Kidney glomerular epithelial cell (primary cell): ENCODE data around the gene HMCES.
"Not testable (repeated sequence)": the region's sequence is repeated elsewhere in the genome, so short reads cannot be mapped to it uniquely, and the experiment has no call there.

Experiments
- DNase-seq: peaks from one replicate; lab custom pipeline; 2025; lab: John Stamatoyannopoulos, UW

The HMCES gene

DNA sequence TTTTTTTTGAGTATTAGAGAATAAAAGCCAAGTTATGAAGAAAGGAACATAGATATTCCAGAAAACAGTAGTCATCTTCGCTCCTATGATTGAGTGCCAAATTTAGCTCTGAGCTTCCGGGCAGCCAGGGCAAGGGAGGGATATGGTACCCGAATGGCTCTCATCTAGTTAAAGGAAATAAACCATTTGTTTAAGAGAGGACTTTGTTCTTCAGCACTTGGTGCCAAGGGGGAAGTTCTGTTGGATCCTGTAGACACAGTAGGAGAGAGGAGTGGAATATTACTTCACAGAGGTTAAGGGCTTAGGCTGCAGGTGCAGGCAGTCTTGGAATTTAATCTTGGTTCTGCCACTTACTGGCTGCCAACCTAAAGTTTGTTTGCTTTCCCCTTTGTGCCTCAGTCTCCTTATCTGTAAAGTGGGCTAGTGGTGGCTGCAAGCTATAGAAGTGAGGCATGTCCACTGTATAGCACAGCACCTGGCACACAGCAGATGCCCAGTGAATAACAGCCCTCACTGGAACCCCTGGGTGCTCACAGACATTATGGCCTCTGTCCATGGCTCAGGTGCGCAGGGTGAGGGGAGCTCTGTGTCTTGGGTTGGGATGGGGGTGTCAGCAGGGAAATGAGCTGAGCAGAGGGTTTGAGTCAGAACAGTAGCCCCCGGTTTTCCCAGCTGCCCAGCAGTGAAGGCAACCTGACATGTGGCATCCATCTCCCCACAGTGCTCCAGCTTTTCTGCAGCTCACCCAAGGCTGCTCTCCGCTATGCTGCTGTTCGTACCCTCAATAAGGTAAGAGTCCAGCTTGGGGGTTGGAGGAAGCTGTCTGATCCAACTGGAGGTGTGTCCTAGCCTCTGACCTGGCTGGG, 18.8 kb upstream of the HMCES start:
- no peak for DNase-seq

DNA sequence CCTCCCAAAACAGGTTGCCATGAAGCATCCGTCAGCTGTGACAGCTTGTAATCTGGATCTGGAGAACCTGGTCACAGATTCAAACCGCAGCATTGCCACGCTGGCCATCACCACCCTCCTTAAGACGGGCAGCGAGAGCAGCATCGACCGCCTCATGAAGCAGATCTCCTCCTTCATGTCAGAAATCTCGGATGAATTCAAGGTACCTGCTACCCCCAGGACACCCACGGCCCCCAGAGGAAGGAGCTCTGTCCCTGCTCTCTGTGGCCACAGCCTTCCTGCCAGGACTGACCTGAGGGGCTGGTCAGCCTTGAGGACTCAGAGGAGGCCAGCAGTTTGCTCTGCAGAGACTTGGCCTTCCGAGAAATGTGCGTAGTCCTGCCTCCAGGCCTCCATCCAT, 18.1 kb upstream of the HMCES start:
- DNase-seq: no peak

DNA sequence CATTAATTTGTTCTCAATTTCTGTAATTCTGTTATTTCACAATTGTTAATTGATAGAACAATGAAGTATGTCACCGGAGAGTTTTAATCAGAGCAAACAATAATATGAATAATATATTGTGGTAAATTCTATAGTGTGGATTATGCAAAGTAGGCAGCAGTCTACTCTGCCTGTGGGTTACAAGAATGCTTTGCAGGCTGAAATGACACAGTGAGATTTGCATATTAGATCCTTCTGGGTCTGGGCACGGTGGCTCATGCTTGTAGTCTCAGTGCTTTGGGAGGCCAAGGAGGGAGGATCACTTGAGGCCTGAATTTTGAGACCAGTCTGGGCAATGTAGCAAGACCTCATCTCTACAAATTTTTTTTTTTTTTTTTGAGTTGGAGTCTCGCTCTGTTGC, 16.8 kb upstream of the HMCES start:
- DNase-seq: no peak

DNA sequence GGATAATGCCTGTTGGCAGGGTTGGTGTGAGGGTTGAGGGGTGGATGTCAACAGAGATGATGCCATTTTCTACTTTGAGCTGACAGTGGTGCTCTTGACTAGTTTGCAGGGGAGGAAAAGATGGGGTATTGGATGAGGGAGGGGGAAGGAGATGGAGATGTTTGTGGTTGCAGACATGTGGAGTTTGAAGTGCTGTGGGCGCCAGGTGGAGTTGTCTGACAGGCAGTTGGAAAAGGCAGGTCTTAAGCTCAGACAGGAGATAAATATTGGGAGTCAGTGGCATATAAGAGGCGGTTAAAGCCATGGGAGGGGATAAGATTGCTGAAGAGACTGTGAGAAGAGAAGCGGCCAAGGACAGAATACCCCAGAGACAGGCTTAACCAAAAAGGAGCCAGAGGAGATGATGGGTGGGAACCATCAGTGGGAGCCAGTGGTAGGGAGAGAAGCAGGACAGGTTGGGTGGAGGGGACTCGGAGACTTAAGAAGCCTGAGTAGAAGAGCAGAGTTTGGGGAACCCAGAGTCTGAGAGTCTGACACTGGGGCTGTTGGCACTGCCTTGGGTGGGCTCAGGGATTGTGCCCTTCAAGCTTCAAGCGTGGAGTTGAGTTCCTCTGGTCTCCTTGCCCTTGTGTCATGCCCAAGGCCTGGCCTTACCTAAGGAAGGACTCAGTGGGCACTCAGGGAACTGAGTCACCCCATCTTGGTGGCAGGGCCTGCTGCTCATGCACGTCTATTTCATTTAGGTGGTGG, 15.3 kb upstream of the HMCES start:
- no peak for DNase-seq

DNA sequence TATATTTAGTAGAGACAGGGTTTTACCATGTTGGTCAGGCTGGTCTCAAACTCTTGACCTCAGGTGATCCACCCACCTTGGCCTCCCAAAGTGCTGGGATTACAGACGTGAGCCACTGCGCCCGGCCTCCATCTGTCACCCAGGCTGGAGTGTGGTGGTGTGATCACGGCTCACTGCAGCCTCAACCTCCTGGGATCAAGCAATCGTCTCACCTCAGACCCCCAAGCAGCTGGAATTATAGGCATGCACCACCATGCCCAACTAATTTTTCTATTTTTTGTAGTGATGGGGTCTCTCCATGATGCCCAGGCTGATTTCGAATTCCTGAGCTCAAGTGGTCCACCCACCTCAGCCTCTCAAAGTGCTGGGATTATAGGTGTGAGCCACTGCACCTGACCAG, 13.7 kb upstream of the HMCES start:
- not testable (repeated sequence) for DNase-seq

DNA sequence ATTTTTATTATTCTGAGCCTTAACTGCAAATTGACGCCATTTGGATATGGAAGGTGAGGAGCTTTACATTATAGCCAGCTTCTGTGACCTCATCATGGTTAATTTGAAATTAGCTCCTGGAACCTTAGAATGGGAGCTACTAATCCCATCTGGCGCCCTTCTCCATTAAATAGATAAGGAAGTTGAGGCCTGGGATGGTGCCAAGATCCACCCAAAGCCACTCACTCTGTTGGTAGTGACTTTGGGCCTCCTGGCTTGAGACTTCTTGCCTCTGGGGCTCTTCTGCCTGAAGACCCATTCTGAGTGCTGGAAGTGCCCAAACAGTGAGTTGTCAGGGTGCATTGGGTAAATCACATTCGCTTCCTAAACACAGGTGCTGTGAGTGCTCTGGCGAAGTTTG, 12.0 kb upstream of the HMCES start:
- no peak for DNase-seq

DNA sequence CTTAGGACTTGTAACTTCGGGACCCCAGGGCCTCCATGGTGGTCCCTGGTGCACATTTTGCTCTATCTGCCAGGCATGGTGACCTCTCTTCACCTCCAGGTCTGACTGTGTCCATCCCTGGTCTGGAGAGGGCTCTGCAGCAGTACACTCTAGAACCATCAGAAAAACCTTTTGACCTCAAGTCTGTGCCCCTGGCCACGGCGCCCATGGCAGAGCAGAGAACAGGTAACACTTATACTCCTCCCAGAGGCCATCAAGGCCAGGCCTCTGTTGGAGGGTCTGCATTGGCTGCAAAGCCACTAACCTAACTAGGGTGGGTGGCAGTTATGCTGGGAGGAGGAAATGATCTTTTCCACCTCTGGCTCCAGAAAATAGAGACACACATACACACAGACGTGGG, 10.3 kb upstream of the HMCES start:
- no peak for DNase-seq

DNA sequence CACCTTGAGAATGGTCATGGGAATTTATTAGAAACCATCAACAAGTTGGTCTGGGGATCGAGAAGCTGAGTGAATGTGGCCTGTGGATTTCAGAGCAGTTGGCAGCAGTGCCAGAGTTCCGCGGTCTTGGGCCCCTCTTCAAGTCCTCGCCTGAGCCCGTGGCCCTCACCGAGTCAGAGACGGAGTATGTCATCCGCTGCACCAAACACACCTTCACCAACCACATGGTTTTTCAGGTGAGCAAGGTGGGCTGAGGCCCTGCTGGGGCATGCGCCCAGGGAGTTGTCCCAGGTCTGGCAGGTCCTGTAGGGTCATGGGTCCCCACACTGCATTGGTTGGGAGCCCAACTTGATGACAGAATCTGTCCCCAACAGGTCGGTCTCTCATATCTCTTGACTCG, 7.0 kb upstream of the HMCES start:
- no peak for DNase-seq

DNA sequence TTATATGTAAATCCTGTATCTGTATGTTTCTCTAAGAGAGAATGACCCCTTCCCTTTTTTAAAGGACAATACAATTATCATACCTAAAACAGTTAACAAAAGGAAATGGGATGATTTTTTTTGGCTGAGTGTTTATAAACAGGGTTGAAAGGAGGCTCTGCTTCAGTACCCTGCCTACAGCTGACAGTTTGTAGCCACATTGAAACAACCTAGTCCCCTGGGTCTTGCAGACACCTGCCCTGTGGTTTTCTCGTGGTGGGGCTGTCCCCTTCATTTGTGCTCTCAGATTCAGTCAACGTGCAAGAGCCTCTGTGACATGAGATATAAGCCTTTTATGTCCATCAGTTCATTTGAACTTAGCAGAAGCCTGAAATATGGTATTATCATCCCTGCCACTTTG, 2.3 kb upstream of the HMCES start:
- DNase-seq: no peak

DNA sequence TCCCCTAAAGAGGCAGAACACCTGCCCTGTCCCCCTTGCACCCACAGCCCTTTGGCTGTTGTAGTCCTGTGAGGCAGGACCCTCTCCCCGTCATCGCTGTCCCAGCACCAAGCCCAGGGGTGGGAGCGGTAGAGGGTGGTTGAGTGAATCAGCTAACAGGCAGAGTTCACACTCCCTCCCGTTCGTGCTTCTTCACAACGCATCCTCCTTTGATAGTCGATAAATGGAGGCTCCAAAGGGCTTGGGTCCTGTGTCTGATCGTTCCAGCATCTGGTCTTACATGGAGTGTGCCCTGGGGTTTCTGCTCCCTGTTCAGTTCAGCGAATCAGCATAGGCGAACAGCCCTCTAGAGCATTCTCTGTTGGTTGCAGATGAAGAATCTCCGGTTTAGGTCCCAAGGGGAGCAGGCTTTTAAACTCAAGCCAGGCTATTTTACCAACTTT, 820 bp upstream of the HMCES start:
- no peak for DNase-seq

DNA sequence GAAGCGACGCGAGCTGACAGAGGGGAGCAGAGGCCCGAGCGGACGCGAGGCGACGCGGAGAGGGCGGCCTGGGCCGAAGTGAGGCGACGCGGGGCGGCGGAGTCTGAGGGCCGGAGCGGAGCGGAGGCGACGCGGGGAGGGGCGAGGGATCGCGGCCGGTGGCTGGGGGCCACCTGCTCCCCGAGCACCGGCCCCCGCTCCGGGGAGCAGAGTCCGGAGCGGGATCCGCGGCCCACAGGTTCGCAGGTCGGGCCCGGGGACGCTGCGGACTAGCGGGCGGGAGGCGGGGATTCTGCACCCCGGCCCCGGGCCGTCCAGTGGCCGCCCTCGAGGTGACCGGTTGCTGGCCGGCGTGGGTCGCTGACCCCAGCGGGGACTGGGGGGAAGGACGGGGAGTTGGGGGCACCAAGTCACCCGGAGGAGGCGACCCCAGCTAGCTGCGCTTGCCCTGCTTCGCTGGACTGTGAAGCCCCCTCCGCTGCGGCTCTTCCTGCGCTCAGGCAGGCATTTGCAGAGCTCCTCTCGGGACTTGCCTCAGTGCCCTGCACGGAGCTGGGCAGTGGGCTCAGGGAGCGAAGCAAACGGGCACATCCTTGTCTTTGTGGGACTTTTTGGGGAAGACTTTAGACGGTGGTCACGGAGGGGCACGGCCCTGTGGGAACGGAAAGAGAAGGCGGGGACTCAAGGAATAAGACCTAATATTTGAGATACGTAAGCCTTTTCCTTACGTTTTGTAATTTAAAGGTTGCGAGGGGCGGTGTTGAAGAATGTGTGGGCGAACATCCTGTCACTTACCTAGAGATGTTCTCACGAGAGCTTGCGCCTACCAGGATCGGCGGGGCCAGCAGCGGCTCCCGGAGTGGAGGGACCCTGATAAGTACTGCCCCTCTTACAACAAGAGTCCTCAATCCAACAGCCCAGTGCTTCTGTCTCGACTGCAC, 566 bp downstream of the HMCES start:
- peak; percentile 53 for DNase-seq

DNA sequence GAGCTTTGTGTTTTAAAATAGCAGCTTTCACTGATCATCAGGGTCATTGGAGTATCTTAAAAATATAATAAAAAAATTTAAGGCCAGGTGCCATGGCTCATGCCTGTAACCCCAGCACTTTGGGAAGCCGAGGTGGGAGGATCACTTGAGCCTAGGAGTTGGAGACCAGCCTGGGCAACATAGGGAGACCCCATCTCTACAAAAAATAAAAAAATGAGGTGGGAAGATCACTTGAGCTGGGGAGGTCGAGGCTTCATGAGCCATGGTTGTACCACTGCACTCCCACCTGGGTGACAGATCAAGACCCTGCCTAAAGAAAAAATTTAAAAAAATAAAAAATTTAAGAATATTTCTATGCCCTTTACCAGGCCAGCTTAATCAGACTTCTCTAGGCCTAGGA, 1.5 kb downstream of the HMCES start:
- DNase-seq: no peak

DNA sequence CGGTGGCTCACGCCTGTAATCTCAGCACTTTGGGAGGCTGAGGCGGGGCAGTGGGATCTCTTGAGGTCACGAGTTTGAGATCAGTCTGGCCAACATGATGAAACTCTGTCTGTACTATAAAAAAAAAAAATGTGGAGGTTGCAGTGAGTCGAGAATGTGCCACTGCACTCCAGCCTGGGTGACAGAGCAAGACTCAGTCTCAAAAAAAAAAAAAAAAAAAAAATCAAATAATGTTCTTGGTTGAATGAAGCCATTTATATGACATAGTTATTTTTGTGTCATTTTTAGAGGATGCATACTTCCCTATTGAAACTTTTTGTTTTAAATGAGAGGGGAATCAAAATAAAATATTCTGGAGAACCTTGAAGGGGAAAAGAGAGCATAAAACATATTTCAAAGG, 3.1 kb downstream of the HMCES start:
- no peak for DNase-seq

DNA sequence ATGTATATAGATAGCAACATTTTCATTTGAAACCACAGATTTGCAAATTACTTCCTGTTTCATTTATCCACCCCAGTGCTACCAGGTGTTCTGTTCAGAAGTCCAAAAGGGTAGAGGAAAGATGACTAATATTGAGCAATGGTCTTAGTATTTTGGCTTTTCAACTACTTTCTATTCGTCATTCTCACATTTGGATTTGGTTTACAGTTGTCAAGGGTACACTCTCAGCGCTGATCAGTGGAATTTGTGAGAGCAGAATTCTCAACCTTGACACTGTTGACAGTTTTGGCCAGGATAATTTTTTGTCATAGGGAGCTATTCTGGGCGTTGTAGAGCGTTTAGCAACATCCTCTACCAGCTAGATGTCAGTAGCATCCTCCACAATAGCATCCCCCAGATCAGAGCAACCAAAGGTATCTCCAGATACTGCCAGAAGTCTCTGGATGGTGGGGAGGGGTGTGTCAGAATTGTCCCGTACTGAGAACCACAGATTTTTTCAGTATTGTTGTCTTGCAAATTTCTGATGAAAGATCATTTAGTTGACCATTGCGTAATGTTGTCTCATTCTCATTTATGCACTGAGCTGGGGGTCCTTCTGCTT, 4.2 kb downstream of the HMCES start:
- DNase-seq: no peak

DNA sequence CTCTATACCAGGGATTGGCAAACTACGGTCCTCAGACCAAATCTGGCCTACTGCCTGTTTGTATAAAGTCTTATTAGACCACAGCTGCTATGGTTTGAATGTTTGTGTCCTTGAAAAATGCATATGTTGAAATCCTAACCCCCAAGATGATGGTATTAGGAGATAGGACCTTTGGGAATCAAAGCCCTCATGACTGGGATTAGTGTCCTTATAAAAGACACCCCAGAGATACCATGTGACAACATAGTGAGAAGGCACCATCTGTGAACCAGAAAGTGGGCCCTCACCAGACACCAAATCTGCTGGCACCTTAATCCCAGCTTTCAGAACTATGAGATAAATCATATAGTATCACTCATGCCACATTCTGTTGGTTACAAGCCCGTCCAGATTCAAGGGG, 7.4 kb downstream of the HMCES start:
- no peak for DNase-seq

DNA sequence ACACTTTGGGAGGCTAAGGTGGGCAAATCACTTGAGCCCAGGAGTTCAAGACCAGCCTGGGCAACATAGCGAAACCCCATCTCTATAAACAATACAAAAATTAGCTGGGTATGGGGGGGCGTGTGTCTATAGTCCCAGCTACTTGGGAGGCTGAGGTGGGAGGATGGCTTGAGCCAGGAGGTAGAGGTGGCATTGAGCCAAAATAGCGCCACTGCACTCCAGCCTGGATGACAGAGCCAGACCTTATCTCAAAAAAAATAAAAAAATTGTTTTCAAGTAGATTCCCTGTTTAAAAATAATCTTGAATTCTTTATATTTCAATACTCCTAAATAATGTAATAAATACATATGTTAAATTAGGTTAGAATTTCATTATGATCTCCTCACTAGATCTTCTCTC, 9.8 kb downstream of the HMCES start:
- no peak for DNase-seq

DNA sequence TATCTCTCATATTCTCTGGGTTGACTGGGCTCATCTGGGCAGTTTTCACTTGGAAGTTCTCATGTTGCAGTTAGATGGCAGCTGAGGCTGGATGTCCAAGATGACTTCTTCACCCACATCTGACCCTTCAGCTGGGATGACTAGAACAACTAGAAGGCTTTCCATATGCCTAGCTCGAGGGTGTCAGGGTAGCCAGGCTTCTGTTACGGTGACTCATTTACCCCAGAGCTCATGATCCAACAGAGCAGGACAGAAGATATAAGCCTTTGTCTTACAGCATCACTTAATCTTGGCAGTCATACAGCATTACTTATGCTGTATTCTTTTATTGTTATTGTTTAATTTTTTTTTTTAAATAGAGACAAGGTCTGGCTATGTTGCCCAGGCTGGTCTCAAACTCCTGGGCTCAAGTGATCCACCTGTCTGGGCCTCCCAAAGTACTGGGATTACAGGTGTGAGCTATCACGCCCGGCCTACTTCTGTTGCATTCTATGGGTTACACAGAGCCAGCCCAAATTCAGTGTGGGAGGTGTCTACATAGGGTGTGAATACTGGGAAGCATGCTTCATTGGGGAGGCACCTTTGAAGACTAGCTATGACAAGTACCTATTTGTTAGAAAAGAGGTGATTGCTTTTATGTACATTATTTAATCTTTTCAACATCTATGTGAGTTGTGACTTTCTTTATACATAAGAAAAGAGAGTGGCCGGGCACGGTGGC, 10.7 kb downstream of the HMCES start:
- DNase-seq: no peak

DNA sequence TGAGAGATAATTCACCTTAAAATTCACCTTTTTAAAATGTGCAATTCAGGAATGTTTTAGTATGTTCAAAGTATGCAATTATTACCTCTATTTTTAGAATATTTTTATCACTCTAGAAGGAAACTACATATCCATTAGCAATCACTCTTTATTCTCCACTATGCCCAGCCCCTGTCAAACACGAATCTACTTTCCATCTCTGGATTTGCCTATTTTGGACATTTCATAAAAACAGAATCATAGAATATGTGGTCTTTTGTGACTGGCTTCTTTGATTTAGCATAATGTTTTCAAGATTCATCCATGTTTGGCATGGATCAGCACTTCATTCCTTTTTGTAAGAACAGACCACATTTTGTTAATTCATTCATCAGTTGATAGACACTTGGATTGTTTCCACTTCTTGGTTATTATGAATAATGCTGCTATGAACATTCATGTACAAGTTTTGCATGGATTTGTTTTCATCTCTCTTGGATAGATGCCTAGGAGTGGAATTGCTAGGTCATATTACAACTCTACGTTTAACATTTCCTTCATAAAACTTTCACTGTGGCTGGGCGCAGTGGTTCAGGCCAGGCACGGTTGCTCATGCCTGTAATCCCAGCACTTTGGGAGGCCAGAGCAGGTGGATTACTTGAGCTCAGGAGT, 12.7 kb downstream of the HMCES start:
- DNase-seq: no peak

DNA sequence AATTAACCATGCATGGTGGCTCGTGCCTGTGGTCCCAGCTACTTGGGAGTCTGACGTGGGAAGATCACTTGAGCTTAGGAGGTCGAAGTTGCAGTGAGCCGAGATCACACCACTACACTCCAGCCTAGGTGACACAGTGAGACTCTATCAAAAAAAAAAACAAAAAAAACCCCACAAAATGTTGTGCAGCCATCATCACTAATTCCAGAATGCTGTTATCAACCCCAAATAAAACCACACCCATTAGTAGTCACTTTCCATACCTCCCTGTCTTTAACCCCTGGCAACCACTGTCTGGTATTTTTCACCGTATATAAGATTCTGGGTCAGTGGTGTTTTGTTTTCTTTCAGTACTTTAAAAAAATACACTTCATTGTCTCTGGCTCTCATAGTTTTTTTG, 16.6 kb downstream of the HMCES start:
- DNase-seq: no peak

DNA sequence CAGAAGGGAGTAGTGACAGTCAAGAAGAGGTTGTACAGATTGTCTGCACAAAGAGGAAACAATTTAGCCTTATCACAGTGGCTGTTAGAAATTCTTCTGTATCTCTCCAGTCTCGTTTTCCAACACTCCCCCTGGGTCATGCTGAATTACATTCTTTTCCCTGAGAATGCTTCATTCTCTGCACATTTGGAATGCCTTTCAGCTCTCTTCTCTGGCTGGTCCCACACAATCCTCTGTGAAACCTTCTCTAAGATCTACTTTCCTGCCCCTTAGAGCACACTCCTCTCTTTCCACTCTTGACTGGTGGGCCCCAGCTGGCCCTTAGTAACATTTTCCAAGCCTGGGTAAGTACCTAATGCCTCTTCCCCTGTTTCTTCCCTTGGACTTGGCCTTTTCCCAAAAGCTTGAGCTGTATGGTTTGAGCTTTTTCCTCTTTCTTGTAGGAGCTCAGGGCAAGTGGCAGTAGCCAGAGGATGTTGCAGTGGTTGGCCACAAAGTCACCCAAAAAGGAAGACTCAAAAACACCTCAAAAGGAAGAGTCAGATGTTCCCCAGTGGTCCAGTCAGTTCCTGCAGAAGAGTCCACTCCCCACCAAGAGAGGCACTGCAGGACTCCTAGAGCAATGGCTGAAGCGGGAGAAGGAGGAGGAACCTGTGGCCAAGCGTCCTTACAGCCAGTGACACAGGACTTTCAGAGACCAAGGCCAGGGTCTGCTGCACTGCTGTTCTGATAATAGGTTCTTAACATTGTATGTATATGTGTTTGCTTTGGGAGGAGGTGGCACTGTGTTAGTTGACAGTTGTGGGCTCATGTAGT, 25.7 kb downstream of the HMCES start:
- DNase-seq: peak; percentile 13
